ENCODE data around the gene NTM.

DNA sequence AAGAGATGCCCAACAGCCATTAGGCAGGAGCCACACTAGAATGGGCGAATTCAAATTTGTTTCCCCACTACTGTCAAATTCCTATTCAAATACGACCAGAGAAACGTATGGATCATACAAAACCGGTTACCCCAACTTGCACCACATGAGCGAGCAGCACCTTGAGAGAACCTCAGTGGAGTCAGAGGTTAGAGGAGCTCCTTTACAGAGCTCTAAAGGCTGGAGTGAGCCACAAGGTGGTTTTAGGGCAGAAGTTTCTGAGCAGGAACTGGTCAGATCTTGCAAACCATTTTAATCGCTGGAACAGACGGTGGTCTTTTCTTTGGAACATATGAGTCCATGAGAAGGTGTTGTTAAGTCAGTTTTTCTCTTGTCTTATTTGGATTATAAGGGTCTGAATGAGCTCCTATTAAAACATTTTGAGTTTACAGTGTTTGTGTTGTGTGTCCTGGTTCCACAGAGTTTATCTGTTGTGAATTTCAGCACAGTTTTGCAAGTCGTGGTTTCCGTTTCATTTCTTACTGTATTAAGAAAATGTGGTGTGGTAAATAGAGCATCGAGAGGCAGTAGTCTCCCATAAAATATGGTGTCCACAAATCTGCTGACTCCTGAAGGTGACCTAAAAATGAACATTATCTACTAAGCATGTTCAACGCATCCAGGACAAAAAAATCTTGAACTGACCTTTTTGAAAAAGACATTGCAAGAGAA, 471.7 kb downstream of the NTM start:
- TF ChIP-seq, protein P1, sequence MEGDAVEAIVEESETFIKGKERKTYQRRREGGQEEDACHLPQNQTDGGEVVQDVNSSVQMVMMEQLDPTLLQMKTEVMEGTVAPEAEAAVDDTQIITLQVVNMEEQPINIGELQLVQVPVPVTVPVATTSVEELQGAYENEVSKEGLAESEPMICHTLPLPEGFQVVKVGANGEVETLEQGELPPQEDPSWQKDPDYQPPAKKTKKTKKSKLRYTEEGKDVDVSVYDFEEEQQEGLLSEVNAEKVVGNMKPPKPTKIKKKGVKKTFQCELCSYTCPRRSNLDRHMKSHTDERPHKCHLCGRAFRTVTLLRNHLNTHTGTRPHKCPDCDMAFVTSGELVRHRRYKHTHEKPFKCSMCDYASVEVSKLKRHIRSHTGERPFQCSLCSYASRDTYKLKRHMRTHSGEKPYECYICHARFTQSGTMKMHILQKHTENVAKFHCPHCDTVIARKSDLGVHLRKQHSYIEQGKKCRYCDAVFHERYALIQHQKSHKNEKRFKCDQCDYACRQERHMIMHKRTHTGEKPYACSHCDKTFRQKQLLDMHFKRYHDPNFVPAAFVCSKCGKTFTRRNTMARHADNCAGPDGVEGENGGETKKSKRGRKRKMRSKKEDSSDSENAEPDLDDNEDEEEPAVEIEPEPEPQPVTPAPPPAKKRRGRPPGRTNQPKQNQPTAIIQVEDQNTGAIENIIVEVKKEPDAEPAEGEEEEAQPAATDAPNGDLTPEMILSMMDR (IDR thresholded peaks at IDR 0.05; ENCODE audit: low read length), result no peak
- TF ChIP-seq EZH2 (IDR thresholded peaks at IDR 0.05; ENCODE audit: borderline replicate concordance, low read length), result no peak

Data from OCI-LY1 (cell line).